ENCODE data around the gene PRPSAP2. TPM values are rescaled to one million over a fixed set of nuclear protein-coding genes. Genes with fewer than 3 reads are reported as not detected.
A peak's percentile ranks its signal among the peaks of the same experiment; 100 is the strongest.

PRPSAP2 gene
- polyA plus RNA-seq, 3 donors: 17.1 to 20.9 (median 20.5) TPM

DNA sequence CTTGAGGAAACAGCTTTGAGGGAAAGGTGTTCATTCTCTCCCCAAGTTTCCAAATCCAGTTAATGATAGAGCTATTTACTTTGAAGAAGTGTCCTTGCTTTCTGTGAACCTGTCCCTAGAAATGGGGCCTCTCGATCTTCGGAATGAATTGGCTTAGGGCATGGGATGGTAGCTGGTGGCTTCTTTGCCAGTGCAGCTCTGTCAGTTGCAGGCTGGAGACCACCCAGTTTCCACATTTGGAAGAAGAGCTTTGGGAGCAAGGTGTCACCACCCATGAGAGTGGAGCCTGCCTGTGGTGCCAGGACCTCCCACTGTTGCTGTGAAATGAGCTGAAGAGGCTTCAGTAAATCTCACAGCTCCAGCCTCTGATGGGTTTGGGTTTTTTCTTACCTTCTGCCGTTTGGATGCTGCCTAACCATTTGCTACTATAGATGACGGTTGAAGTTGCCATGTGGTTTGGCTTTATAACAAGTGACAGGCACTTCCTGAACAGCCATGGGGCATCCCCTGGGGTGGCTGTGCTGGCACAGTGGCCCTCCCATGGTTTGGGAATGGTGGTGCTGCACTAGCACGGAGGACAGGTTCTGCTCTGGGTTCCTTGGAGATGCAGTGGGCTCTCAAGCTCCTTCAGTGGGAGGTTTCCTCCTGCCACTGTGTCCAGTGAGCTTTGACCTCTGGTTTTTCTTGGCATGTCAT lies 74.6 kb downstream of the PRPSAP2 start:
- Mint-ChIP-seq H3K4me3 (no peak overlapping the region), H3K9me3 (peaks cover 0 to 1% (median 0%) of the 10 kb centered on the region in 7 donors), H3K27ac (peak overlapping the region in 6 of 7 donors; percentile 62 to 86 (median 71)), H3K27me3 (ENCODE audit: low read depth in 3 of 3) (peaks cover 0 to 12% (median 7%) of the 10 kb centered on the region in 3 donors), H3K36me3 (peaks cover 35 to 39% of the 10 kb centered on the region in 2 donors), H3K4me1 (peaks cover 14% of the 10 kb centered on the region)
- H3K9me3 ChIP-seq (replicated peaks in 1 of 2; ENCODE audit: control insufficient read depth in 1 of 2, insufficient read depth in 1 of 2, low read length in 2 of 2): no peaks in the 10 kb centered on the region
- no peaks in the 10 kb centered on the region for H3K27me3 ChIP-seq (ENCODE audit: control insufficient read depth in 2 of 2, insufficient read depth in 2 of 2, low read length in 2 of 2)
- no peak overlapping the region for H3K27ac ChIP-seq (ENCODE audit: low read depth in 1 of 2, low read length in 2 of 2)
- H3K4me1 ChIP-seq (ENCODE audit: control insufficient read depth in 1 of 2, insufficient read depth in 2 of 2, low read length in 2 of 2): no peaks in the 10 kb centered on the region
- no peak overlapping the region for H2AFZ ChIP-seq (ENCODE audit: insufficient read depth, low read depth, low read length, poor library complexity, severe bottlenecking)
- no peaks in the 10 kb centered on the region for H4K20me1 ChIP-seq (ENCODE audit: insufficient read depth, low read length)
- peaks cover 31 to 36% of the 10 kb centered on the region in 2 donors for H3K36me3 ChIP-seq (replicated peaks in 1 of 2; ENCODE audit: control insufficient read depth in 1 of 2, insufficient read depth in 2 of 2, low read length in 2 of 2)
- no peaks in the 10 kb centered on the region for H3K79me2 ChIP-seq (ENCODE audit: insufficient read depth, low read length)
- WGBS (ENCODE audit: insufficient coverage): 45% methylated on average over 5 of the region's 5 CpGs
- no peak overlapping the region for H3K4me3 ChIP-seq (replicated peaks in 1 of 3; ENCODE audit: low read depth in 2 of 3, low read length in 3 of 3)
- intact Hi-C loops (cut with micrococcal nuclease): no loop called here
- peak in 2 of 3 donors; percentile 3 to 12 for DNase-seq
- H3K4me2 ChIP-seq (replicated peaks; ENCODE audit: extremely low read depth, low read length, poor library complexity, severe bottlenecking): no peak overlapping the region
- no peak overlapping the region for H3K9ac ChIP-seq (ENCODE audit: insufficient read depth, low read length, poor library complexity, severe bottlenecking)
- TF ChIP-seq, protein P1, sequence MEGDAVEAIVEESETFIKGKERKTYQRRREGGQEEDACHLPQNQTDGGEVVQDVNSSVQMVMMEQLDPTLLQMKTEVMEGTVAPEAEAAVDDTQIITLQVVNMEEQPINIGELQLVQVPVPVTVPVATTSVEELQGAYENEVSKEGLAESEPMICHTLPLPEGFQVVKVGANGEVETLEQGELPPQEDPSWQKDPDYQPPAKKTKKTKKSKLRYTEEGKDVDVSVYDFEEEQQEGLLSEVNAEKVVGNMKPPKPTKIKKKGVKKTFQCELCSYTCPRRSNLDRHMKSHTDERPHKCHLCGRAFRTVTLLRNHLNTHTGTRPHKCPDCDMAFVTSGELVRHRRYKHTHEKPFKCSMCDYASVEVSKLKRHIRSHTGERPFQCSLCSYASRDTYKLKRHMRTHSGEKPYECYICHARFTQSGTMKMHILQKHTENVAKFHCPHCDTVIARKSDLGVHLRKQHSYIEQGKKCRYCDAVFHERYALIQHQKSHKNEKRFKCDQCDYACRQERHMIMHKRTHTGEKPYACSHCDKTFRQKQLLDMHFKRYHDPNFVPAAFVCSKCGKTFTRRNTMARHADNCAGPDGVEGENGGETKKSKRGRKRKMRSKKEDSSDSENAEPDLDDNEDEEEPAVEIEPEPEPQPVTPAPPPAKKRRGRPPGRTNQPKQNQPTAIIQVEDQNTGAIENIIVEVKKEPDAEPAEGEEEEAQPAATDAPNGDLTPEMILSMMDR (IDR thresholded peaks at IDR 0.05): no peak

DNA sequence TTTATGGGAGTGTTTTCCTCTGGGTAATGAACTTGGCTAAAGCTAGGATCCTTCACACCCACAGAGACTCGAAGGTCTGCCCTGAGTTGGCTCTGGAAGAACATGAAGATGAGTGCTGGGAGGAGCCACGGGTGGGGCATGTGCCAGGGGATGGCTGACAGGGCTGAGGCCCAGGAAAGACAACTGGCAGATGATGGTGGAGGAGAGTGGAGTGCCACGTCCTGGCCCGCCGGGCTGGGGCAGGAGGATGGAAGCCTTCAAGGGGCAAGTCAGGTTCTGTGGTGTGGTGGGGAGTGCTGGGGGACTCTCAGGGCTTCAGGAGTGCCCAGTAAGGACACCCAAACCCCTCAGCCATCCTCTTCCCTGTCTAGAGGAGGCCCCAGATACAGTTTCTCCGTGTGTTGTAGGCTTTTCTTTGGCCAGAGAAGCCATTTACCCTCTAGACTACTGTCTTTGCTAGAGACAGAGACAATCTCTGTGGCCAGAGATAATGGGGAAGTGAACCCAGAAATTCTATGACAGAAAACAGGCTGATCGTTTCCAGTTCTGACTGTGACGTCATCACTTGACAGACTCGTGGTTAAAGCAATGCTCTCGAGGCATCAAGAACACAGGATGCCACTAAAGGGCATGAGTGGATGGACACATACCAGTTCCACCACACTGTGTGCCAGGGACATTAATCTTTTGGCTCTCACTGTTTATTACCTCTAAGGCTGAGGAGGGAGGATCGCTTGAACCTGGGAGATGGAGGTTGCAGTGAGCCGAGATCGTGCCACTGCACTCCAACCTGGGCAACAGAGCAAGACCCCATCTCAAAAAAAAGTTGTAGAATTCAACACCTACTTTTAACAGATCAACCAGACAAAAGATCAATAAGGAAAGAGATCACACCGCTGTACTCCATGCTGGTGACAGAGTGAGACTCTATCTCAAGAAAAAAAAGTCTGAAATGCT lies 75.4 kb downstream of the PRPSAP2 start:
- WGBS (ENCODE audit: insufficient coverage): 54% methylated on average over 4 of the region's 14 CpGs
- Histone ChIP-seq H3K27ac (ENCODE audit: low read depth in 1 of 2, low read length in 2 of 2) (no peak overlapping the region), H4K20me1 (ENCODE audit: insufficient read depth, low read length) (no peaks in the 10 kb centered on the region), H2AFZ (ENCODE audit: insufficient read depth, low read depth, low read length, poor library complexity, severe bottlenecking) (no peak overlapping the region), H3K9me3 (replicated peaks in 1 of 2; ENCODE audit: control insufficient read depth in 1 of 2, insufficient read depth in 1 of 2, low read length in 2 of 2) (no peaks in the 10 kb centered on the region), H3K27me3 (ENCODE audit: control insufficient read depth in 2 of 2, insufficient read depth in 2 of 2, low read length in 2 of 2) (no peaks in the 10 kb centered on the region), H3K9ac (ENCODE audit: insufficient read depth, low read length, poor library complexity, severe bottlenecking) (no peak overlapping the region), H3K4me2 (replicated peaks; ENCODE audit: extremely low read depth, low read length, poor library complexity, severe bottlenecking) (no peak overlapping the region), H3K79me2 (ENCODE audit: insufficient read depth, low read length) (no peaks in the 10 kb centered on the region), H3K36me3 (replicated peaks in 1 of 2; ENCODE audit: control insufficient read depth in 1 of 2, insufficient read depth in 2 of 2, low read length in 2 of 2) (peaks cover 26 to 30% of the 10 kb centered on the region in 2 donors), H3K4me3 (replicated peaks in 1 of 3; ENCODE audit: low read depth in 2 of 3, low read length in 3 of 3) (no peak overlapping the region), H3K4me1 (ENCODE audit: control insufficient read depth in 1 of 2, insufficient read depth in 2 of 2, low read length in 2 of 2) (no peaks in the 10 kb centered on the region)
- intact Hi-C loops (cut with micrococcal nuclease): no loop called here
- H3K27ac Mint-ChIP-seq: peak overlapping the region; percentile 5 to 86 (median 68)
- peaks cover 14% of the 10 kb centered on the region for H3K4me1 Mint-ChIP-seq
- H3K4me3 Mint-ChIP-seq: no peak overlapping the region
- peaks cover 0 to 12% (median 7%) of the 10 kb centered on the region in 3 donors for H3K27me3 Mint-ChIP-seq (ENCODE audit: low read depth in 3 of 3)
- H3K9me3 Mint-ChIP-seq: peaks cover 0 to 1% (median 0%) of the 10 kb centered on the region in 7 donors
- H3K36me3 Mint-ChIP-seq: peaks cover 32 to 33% of the 10 kb centered on the region in 2 donors
- TF ChIP-seq, protein P1 (IDR thresholded peaks at IDR 0.05): no peak
- peak; percentile 50 to 71 (median 64) for DNase-seq
